WTC11 (cell line): ENCODE data around the gene TTLL5.

Source experiments
- CTCF ChIP-seq: fragments of 200-600 bp; IDR thresholded peaks from 2 replicates; pipeline ENCODE4 v1.8.0; 2022; ENCODE audit warnings: antibody characterized with exemption
- TEAD1 ChIP-seq: sonication (generic); formaldehyde crosslinking; IDR thresholded peaks from 2 replicates; pipeline ENCODE4 v1.8.0; 2022; ENCODE audit warnings: mild to moderate bottlenecking, missing genetic modification reagents

- TF ChIP-seq CTCF (no peak), TEAD1 (no peak)
These were observed 244.3 kb downstream of the TTLL5 start for GRCh38 chr14:75905147-75905904.
